PFSK-1 (cell line): Measurements from ENCODE around the gene MYT1.

Experiments
- FOXP2 ChIP-seq: optimal IDR thresholded peaks from 2 replicates; pipeline ENCODE3; 2011; ENCODE audit warnings: borderline replicate concordance, control low read depth, inconsistent platforms; ENCODE audit not compliant: insufficient read depth; ENCODE audit errors: extremely low read length, extremely low read depth
- POLR2AphosphoS5 ChIP-seq: IDR thresholded peaks from 2 replicates; pipeline ENCODE4 v1.6.1; 2012; ENCODE audit warnings: low read depth, mild to moderate bottlenecking, control low read depth, low read length, moderate library complexity
- SIN3A ChIP-seq: IDR thresholded peaks from 2 replicates; pipeline ENCODE4 v1.6.1; 2012; ENCODE audit warnings: mild to moderate bottlenecking, low read length, moderate library complexity, borderline replicate concordance; ENCODE audit not compliant: insufficient read depth
- TAF1 ChIP-seq: IDR thresholded peaks from 2 replicates; pipeline ENCODE4 v1.6.1; 2012; ENCODE audit warnings: low read length, control low read depth, borderline replicate concordance; ENCODE audit not compliant: insufficient read depth
- TF ChIP-seq, protein P1 (sequence below), 2 experiments: IDR thresholded peaks; 2 replicates each; pipeline versions ENCODE4 v1.6.1 to v1.8.0; 2011 to 2012; ENCODE audit warnings: low read depth in 2 of 2, low read length in 2 of 2, control low read depth in 1 of 2, inconsistent platforms in 1 of 2, mild to moderate bottlenecking in 1 of 2, moderate library complexity in 1 of 2; ENCODE audit not compliant: insufficient read depth in 1 of 2

Gene MYT1

DNA sequence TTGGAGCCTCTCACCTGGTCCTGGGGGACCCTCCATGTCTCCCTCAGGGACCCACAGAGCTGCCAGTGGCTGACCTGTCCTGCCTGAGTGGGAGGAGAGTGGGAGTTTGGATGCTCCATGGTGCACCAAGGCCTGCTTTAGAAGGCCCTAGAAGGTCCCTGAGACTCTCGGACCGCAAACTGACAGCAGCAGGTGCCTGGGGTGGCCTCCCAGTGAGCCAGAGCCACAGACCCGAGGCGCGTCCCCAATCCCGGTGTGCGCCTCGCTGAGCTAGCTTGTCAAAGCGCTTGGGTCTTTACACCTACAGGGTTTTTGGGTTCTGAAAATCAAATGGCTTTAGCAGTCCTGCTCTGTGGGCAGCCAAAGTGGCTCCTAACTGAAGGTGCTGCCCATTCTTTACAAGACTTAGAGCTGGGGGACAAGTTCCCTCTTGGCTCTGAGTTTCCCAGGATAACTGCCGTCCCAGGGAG, 4.9 kb downstream of the MYT1 start:
- no peak for TF ChIP-seq FOXP2
- TF ChIP-seq POLR2AphosphoS5, result no peak
- TF ChIP-seq SIN3A, result no peak
- no peak for TF ChIP-seq TAF1
- TF ChIP-seq, protein P1, sequence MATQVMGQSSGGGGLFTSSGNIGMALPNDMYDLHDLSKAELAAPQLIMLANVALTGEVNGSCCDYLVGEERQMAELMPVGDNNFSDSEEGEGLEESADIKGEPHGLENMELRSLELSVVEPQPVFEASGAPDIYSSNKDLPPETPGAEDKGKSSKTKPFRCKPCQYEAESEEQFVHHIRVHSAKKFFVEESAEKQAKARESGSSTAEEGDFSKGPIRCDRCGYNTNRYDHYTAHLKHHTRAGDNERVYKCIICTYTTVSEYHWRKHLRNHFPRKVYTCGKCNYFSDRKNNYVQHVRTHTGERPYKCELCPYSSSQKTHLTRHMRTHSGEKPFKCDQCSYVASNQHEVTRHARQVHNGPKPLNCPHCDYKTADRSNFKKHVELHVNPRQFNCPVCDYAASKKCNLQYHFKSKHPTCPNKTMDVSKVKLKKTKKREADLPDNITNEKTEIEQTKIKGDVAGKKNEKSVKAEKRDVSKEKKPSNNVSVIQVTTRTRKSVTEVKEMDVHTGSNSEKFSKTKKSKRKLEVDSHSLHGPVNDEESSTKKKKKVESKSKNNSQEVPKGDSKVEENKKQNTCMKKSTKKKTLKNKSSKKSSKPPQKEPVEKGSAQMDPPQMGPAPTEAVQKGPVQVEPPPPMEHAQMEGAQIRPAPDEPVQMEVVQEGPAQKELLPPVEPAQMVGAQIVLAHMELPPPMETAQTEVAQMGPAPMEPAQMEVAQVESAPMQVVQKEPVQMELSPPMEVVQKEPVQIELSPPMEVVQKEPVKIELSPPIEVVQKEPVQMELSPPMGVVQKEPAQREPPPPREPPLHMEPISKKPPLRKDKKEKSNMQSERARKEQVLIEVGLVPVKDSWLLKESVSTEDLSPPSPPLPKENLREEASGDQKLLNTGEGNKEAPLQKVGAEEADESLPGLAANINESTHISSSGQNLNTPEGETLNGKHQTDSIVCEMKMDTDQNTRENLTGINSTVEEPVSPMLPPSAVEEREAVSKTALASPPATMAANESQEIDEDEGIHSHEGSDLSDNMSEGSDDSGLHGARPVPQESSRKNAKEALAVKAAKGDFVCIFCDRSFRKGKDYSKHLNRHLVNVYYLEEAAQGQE (IDR thresholded peaks at IDR 0.05; ENCODE audit: insufficient read depth in 1 of 2, low read depth in 2 of 2, low read length in 2 of 2), result no peak

DNA sequence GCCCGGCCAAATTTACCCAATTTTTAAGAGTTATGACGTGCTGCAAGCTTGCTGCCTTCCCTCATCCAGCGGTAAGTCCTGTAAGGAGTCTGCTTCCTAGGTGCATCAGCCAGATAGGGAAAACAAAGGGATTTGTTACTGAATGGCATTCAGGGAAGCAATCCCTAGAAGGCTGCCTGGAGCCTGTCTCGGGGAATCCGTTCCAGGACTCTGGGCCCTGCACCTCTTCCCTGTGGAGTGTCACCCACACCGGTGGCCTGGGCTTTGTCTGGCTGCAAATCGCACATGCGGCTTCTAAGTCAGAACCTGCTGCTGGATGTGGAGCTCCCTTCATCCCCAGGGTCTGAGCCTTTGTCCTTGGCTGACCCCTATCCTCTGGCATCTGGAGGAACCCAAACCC, 7.0 kb downstream of the MYT1 start:
- TF ChIP-seq, protein P1 (IDR thresholded peaks at IDR 0.05; ENCODE audit: insufficient read depth in 1 of 2, low read depth in 2 of 2, low read length in 2 of 2), result no peak
- TF ChIP-seq POLR2AphosphoS5 (no peak), SIN3A (no peak), TAF1 (no peak), FOXP2 (no peak)

DNA sequence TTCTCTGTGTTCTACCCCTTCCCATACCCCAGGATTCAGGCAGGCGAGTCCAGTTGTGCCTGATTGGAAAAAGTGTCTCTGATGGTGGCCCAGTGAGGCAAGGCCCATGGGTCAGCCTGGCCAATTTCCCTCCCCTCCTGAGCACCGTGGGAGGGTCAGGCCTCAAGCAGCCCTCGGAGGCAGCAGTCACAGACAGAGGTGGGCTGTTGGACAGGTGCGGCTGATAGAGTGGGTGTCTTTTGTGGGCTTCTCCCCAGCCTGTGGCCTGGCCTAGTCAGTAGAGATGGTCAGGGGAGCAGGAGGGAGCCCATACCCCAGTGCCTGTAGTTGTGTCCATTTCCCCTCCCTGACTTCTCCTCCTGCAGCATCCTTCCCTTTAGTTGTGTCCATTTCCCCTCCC, 8.9 kb downstream of the MYT1 start:
- no peak for TF ChIP-seq POLR2AphosphoS5
- no peak for TF ChIP-seq FOXP2
- no peak for TF ChIP-seq SIN3A

DNA sequence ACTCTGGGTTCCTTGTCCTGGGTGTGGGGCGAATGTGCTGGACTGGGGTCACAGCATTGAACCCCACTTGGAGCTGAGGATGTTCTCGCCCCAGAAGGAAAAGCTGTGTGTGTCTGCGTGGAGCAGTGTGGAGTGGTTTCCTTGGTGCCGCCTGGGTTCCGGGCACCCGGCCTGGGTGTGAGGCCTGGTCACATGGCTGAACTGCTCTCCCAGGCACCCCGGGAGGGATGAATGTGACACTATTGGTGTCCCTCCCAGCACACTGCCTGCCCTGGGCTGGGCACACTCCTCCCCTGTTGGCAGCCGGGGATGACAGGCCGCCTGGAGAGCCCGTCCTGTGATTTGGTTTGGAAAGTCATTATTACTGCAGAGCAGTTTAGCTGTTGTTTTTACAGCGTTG, 12.3 kb downstream of the MYT1 start:
- TF ChIP-seq, protein P1 (IDR thresholded peaks at IDR 0.05; ENCODE audit: insufficient read depth in 1 of 2, low read depth in 2 of 2, low read length in 2 of 2), result no peak
- no peak for TF ChIP-seq POLR2AphosphoS5
- TF ChIP-seq SIN3A, result no peak
- no peak for TF ChIP-seq TAF1
- no peak for TF ChIP-seq FOXP2

DNA sequence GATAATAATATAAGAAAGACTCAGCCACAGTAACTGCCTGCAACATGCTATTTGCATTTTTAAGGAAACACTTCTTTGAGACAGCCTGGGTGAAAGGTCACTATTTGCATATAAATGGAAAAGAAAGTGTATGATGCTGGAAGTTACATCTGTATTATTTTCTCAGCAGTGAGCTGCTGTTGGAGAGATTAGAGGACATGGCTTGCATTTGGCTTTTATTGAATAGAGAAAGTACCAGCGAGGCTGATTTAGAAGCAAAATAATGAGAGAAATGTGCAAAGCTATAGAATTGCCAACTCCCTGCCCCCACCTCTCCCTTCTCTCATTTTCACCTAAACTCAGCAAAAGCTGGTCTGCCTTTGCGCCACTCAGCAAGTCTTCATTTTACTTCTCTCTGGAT, 12.7 kb downstream of the MYT1 start:
- TF ChIP-seq POLR2AphosphoS5 (no peak), FOXP2 (no peak), SIN3A (no peak), TAF1 (no peak)
- TF ChIP-seq, protein P1 (IDR thresholded peaks at IDR 0.05; ENCODE audit: insufficient read depth in 1 of 2, low read depth in 2 of 2, low read length in 2 of 2), result no peak

DNA sequence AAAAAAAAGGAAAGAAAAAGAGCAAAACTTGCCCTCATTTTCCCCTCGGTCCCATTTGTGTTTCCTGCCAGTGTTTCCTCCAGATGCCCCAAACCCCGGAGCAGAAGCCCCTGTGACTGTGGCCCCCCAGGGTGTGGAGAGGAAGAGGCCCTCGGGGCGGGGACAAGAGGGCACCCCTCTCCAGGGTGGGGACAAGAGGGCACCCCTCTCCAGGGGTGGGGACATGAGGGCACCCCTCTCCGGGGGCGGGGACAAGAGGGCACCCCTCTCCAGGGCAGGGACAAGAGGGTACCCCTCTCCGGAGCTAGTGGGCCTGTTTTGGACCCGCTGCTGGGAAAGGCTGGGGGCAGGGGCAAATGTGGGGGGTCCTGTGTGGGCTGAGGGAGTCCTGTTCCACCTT, 13.1 kb downstream of the MYT1 start:
- TF ChIP-seq FOXP2 (no peak), SIN3A (no peak), POLR2AphosphoS5 (no peak), TAF1 (no peak)
- TF ChIP-seq, protein P1 (IDR thresholded peaks at IDR 0.05; ENCODE audit: insufficient read depth in 1 of 2, low read depth in 2 of 2, low read length in 2 of 2), result no peak
